IPS-20b (cell line): ENCODE measurements around the gene FAM219A.

Experiments
- H3K27ac ChIP-seq: one replicate; pipeline ENCODE4 v1.5.1; 2013; ENCODE audit warnings: low read length
- H3K27me3 ChIP-seq: 2 replicates; pipeline ENCODE4 v1.6.1; 2013; ENCODE audit warnings: mild to moderate bottlenecking, low read length, inconsistent platforms; ENCODE audit not compliant: insufficient read depth
- H3K36me3 ChIP-seq: 2 replicates; pipeline ENCODE4 v1.6.1; 2013; ENCODE audit warnings: low read depth, mild to moderate bottlenecking, inconsistent platforms, low read length, moderate library complexity; ENCODE audit not compliant: insufficient read depth
- H3K4me1 ChIP-seq: 2 replicates; pipeline ENCODE4 v1.6.1; 2013; ENCODE audit warnings: mild to moderate bottlenecking, control low read depth, inconsistent platforms, low read length, moderate library complexity; ENCODE audit not compliant: insufficient read depth
- H3K4me3 ChIP-seq: 2 replicates; pipeline ENCODE4 v1.5.1; 2013; ENCODE audit warnings: mild to moderate bottlenecking, low read length, inconsistent platforms
- H3K9ac ChIP-seq: 2 replicates; pipeline ENCODE4 v1.6.1; 2013; ENCODE audit warnings: low read depth, mild to moderate bottlenecking, inconsistent platforms, low read length, moderate library complexity
- H3K9me3 ChIP-seq: 2 replicates; pipeline ENCODE4 v1.6.1; 2013; ENCODE audit warnings: mild to moderate bottlenecking, low read depth, low read length, inconsistent platforms; ENCODE audit not compliant: insufficient read depth

FAM219A gene

DNA sequence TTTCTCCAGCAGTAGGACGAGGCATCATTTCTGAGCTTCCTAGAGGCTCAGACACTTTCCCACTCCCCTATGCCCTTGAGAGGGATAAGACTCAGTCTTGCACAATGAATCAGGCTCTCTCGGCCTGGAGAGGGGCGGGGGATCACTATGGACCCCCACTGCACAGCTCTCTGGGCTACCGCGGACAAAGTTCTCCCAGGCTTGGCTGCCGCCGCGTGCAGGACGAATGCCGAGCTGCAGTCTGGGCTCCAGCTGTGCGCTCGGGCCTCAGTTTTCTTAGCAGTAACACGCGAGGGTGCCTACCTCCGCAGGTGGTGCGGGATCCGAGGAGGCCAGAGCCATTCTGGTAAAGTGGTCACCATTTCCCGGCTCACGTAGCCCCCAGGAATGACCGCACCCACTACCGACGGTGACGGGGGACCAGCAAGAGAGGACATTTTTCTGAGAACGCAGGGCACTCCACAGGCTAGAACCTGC lies 78.3 kb downstream of the FAM219A start:
- H3K9me3 ChIP-seq: no peaks in the 10 kb centered on the region
- peak overlapping the region; percentile 14; the same call in 1 of the 2 replicates for H3K9ac ChIP-seq
- H3K27ac ChIP-seq: no peak overlapping the region
- H3K36me3 ChIP-seq: no peaks in the 10 kb centered on the region
- peaks cover 13% of the 10 kb centered on the region for H3K4me1 ChIP-seq
- peak overlapping the region; percentile 82 for H3K4me3 ChIP-seq
- peaks cover 84% of the 10 kb centered on the region for H3K27me3 ChIP-seq

DNA sequence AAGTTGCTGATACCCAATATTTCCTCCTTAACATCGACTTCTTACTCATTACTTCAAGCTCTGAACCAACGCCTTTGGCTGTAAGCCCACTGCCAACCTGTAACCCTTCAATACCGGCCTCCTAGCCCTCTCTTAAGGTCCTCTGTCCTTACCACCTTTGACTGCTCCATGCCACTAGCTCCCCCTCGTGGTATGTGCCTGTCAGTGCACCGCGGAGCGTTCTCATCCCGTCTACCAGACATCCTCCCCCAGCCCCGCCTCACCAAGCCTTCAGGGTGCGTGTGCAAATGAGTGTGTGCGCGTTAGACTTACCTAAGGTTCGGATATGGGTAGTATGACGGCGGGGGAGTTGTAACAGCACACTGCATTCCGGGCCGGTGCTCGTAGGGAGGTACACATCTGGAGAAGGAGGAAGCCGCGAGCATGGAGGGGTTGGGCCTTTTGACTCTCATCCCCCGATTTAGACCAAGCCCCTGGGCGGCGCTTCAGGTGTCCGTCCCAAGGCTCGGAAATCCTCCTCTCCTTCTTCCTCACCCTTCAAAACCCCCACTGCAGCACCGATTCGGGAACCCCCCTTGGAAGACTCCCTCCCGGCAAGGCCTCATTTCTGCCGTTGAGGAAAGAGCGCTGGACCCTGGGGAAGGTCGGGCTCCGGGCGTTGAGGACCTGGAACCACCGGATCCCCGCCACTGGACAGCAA lies 78.9 kb downstream of the FAM219A start:
- Histone ChIP-seq H3K4me3 (peak overlapping the region; percentile 82), H3K9me3 (no peaks in the 10 kb centered on the region), H3K27me3 (peaks cover 83% of the 10 kb centered on the region), H3K4me1 (peaks cover 16% of the 10 kb centered on the region), H3K36me3 (no peaks in the 10 kb centered on the region), H3K27ac (no peak overlapping the region), H3K9ac (peak overlapping the region; percentile 13; the same call in 1 of the 2 replicates)

DNA sequence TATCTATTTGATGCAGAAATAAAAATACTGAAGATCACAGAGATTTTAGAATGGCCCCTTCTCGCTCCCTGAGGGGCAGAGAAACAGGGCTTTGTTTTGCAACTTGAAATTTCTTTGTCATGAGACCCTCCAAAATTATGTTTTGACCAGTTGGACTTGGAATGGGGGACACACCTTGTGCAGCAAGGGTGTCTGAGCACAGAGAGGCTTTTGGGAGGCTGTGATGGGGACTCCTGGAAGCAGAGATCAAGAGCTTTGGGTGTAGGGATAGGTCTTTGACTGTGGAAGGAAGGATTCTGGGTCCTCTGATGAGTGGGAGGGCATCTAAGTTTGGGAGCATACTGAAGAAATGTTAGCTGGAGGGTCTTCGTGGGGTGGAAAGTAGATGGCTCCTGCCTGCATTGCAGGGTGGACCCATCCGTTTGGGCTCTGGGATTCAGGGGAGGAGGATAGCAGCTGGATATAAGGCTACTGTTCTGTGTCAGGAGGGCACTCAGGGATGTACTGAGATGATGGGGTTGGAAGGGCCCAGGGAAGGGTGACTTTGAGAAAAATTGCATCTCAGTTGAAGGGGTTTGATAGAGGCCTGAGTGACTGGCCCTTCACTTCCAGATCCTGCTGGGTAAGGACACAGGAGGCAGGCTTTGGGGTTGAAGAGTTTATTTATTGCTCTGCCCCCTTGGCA lies 79.9 kb downstream of the FAM219A start:
- no peak overlapping the region for H3K4me3 ChIP-seq
- H3K27ac ChIP-seq: no peak overlapping the region
- H3K9me3 ChIP-seq: no peaks in the 10 kb centered on the region
- peaks cover 73% of the 10 kb centered on the region for H3K27me3 ChIP-seq
- peaks cover 16% of the 10 kb centered on the region for H3K4me1 ChIP-seq
- no peaks in the 10 kb centered on the region for H3K36me3 ChIP-seq
- H3K9ac ChIP-seq: no peak overlapping the region

DNA sequence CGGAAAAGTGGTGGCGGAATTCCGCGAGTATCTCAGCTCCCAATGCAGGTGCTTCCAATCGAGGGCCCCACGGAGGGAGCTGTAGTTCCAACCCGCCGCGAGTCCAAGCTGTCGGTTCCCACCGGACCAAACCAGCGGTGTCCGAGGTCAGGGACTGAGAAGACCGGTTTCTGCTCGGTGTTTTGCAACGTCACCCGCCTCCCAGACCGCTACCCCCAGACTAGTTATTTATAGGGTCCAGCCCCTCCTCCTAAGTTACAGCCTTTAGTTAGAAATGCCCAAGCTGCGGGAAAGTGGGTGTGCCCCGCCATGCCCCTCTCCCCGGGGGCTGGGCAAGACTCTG lies 81.0 kb downstream of the FAM219A start:
- Histone ChIP-seq H3K36me3 (no peaks in the 10 kb centered on the region), H3K4me1 (peaks cover 16% of the 10 kb centered on the region), H3K9me3 (no peaks in the 10 kb centered on the region), H3K27me3 (peaks cover 62% of the 10 kb centered on the region), H3K27ac (no peak overlapping the region), H3K4me3 (peak overlapping the region; percentile 88), H3K9ac (peak overlapping the region; percentile 55; the same call in 1 of the 2 replicates)

DNA sequence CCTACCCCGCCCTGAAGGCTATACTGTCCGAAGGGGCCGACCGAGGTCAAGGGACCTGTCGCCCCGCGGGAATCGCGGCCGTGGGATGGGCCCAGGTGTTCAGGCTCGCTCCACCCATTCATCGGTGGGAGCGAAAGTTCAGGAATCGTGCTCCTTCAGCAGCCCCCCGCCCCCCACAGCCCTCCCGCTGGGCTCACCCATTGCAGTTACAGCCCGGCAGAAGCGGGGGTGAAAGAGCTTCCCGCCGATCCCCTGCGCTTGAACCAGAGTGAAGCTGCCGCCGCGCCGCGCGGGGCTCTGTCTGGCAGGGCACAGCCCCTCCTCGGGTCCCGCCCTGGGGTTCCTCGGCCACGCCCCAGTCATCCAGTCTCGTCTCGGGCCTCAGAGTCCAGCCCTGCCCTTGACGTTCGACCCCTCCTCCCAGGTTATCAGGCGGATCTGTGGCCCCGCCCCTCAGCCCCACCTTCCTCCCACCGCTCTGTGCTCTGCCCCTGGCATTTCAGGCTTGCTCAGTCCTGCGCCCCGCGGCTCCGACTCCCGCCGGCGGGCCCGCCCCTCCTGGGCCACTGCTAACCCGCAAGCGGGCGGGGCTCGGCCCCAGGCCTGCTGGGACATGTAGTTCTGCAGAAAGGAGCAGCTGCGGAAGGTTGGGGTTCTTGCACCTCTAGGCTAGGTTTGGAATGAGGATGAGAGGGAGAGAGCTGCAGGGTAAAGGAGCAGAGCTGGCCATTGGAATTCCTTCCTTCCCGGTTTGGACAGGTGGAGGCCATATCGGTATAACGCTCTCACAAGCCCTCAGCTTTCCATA lies 81.6 kb downstream of the FAM219A start, which contains the start of gene MYORG:
TSS of gene MYORG (minus strand) at position 303 of the 808 bp plus-strand sequence. CDS start 3,955 bp downstream, outside the sequence.
- H3K27me3 ChIP-seq: peaks cover 56% of the 10 kb centered on the region
- H3K9ac ChIP-seq: peak within 1 kb of the TSS; percentile 59; the same call in 1 of the 2 replicates
- no peak within 1 kb of the TSS for H3K27ac ChIP-seq
- H3K4me3 ChIP-seq: peak within 1 kb of the TSS; percentile 88
- H3K9me3 ChIP-seq: no peaks in the 10 kb centered on the region
- H3K36me3 ChIP-seq: no peaks in the 10 kb centered on the region
- H3K4me1 ChIP-seq: peaks cover 16% of the 10 kb centered on the region

DNA sequence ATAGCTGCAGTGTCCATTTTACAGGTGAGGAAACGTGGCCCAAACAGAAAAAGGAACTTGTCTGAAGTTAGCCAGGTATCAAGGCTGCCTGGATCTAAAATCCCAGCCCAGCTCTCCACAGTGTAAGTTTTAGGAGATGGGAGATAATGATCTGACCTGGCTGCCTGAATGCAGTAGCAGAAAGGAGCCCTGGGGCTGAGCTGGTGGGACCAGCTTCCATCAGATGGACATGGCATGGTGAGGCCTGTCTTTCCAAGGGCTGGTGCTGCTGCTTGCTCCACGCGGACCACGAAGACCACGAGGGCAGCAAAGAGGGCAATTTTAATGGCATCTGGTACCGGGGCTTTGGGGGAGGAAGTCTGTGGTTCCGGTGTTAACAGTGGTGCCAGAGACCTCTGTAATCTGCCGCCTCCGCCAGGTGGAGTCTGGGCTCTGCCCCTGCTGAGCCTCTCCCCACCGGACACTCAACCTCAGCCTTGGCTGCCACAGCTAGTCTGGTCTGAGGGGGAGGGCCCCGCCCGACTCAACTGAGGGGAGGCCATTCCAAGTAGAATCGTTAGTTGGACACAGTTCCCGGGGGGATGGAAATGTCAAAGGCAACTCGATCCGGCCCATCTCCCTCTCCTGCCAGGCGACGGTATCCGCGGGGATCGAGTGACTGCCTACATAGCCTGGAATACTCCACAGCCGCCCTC lies 82.3 kb downstream of the FAM219A start:
- H3K9ac ChIP-seq: peak overlapping the region; percentile 59; the same call in 1 of the 2 replicates
- H3K27me3 ChIP-seq: peaks cover 48% of the 10 kb centered on the region
- H3K27ac ChIP-seq: no peak overlapping the region
- peak overlapping the region; percentile 88 for H3K4me3 ChIP-seq
- no peaks in the 10 kb centered on the region for H3K36me3 ChIP-seq
- peaks cover 16% of the 10 kb centered on the region for H3K4me1 ChIP-seq
- no peaks in the 10 kb centered on the region for H3K9me3 ChIP-seq

DNA sequence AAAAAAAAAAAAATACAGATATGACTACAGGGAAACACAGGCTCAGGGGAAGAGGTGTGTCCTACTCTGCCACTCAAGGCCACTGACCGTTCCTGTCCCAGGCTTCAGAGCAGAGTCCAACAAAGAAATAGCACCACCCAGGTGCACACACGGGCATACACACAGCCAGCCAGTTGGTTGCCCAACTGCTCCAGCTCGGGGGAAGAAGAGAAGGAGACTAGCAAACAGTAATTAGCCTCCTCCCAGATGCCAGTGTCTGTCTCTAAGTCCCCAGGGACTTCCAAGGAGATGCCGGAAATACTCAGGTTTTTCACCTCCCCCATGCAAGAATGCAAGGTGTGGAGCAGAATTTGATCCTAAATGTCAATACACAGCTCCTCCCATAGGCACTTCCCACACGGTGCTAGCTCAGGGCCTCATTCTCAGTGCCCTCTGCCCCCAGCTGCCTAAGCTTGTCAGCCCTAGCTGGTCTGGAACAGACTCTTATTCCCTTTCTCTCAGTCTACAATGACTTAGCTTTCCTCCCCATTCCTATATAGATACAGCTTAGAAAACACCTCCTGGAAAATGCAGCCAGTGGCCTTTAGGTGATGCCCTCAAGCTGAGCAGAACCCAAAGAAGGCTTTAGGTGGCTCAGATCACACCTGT lies 83.3 kb downstream of the FAM219A start:
- 0 out of 2 replicates have a peak overlapping the region, but pooled peaks have one; percentile 21 for H3K9ac ChIP-seq
- peaks cover 13% of the 10 kb centered on the region for H3K4me1 ChIP-seq
- no peaks in the 10 kb centered on the region for H3K9me3 ChIP-seq
- peak overlapping the region; percentile 88 for H3K4me3 ChIP-seq
- peaks cover 38% of the 10 kb centered on the region for H3K27me3 ChIP-seq
- no peaks in the 10 kb centered on the region for H3K36me3 ChIP-seq
- no peak overlapping the region for H3K27ac ChIP-seq

DNA sequence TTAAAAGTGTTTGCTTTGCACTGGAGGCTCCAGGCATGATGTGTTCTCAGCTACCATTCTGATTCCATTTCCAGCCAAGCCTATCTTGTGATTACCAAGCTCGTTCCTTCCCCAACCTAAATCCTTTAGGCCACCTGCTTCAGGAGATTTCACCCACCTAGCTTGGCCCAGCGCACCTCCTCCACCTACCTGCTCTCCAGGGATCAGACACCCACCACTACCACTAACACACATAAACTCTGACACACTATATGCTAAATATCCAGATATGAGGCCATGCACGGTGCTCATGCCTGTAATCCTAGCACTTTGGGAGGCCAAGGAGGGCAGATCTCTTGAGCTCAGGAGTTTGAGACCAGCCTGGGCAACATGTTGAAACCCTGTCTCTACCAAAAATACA lies 84.0 kb downstream of the FAM219A start:
- no peaks in the 10 kb centered on the region for H3K9me3 ChIP-seq
- H3K36me3 ChIP-seq: no peaks in the 10 kb centered on the region
- peaks cover 31% of the 10 kb centered on the region for H3K27me3 ChIP-seq
- H3K27ac ChIP-seq: no peak overlapping the region
- H3K9ac ChIP-seq: no peak overlapping the region
- H3K4me3 ChIP-seq: no peak overlapping the region
- H3K4me1 ChIP-seq: peaks cover 13% of the 10 kb centered on the region

DNA sequence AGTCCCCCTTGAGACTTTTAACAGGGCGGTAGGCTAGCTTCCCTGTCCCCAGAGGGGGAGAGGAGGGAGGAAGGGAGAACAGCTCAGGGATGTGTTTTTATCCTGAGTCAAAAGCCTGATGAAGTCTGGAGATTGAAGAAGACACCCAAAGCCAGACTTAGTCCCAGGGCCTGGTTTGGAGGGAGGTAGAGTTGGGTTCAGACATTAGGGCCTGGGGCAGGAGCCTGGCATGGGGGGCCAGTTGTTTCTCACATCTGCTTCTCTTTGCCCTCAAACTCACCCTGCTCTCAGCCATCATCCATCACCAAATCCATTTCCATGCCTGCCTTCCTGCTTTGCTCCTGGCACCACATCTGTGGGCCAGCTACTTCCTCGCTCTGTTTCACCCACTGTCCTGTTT lies 84.6 kb downstream of the FAM219A start:
- H3K9me3 ChIP-seq: no peaks in the 10 kb centered on the region
- H3K4me3 ChIP-seq: no peak overlapping the region
- H3K27me3 ChIP-seq: peaks cover 25% of the 10 kb centered on the region
- no peaks in the 10 kb centered on the region for H3K36me3 ChIP-seq
- H3K4me1 ChIP-seq: peaks cover 13% of the 10 kb centered on the region
- H3K27ac ChIP-seq: no peak overlapping the region
- no peak overlapping the region for H3K9ac ChIP-seq

DNA sequence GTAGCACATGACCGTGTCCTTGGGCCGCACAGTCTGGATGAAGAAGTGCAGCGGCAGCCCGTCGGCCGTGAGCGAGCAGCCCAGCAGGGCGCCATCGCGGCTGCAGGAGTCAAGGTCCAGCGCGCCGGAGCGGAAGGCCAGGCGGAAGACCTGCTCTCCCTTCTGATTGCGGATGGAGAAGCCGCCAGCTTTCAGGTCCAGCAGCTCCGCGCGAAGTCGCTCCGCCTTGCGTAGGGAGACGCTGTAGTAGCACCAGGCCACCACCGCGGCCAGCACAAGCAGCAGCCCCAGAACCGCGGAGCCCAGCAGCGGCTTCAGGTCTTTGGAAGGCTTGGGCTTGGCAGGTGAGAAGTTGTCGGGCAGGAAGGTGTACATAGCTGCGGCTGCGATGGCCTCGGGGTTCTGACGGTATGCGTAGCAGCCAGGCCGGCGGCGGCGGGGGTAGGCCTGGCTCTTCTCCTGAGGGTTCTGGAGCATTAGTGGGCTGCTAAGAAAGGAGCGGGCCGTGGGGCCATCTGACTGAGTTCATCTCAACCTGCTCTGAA lies 85.8 kb downstream of the FAM219A start:
- peaks cover 16% of the 10 kb centered on the region for H3K27me3 ChIP-seq
- peaks cover 13% of the 10 kb centered on the region for H3K4me1 ChIP-seq
- H3K27ac ChIP-seq: no peak overlapping the region
- no peak overlapping the region for H3K9ac ChIP-seq
- H3K4me3 ChIP-seq: no peak overlapping the region
- no peaks in the 10 kb centered on the region; the same call in 1 of the 2 replicates for H3K9me3 ChIP-seq
- H3K36me3 ChIP-seq: no peaks in the 10 kb centered on the region
